Lung (tissue), 12 donors: ENCODE results near the gene CEP128. TPM values are rescaled to one million over a fixed set of nuclear protein-coding genes. Genes with fewer than 3 reads are reported as not detected.

Experiments used
- ATAC-seq: fragments of 200-7000 bp; cut with Tn5 transposase; one replicate; pipeline ENCODE4 v1.9.1; 2020; ENCODE audit warnings: moderate number of reproducible peaks; ENCODE audit not compliant: insufficient read depth, low FRiP score
- DNase-seq, 3 donors: peaks; one replicate each; pipeline ENCODE4 v3.0.0-alpha.2; 2013 to 2017
- H3K27ac ChIP-seq, 2 donors: one replicate each; pipeline ENCODE4 v1.5.1; 2013; ENCODE audit warnings: mild to moderate bottlenecking in 2 of 2, moderate library complexity in 2 of 2, control low read depth in 1 of 2, inconsistent platforms in 1 of 2, low read depth in 1 of 2, low read length in 1 of 2
- H3K27me3 ChIP-seq, 3 donors: one replicate each; pipeline ENCODE4 v1.5.1; 2013; ENCODE audit warnings: low read length in 2 of 3; ENCODE audit not compliant: control insufficient read depth in 3 of 3, insufficient read depth in 3 of 3
- H3K36me3 ChIP-seq, 4 donors: one replicate each; pipeline ENCODE4 v1.5.1; 2013; ENCODE audit warnings: low read length in 4 of 4, mild to moderate bottlenecking in 1 of 4, moderate library complexity in 1 of 4; ENCODE audit not compliant: control insufficient read depth in 4 of 4, insufficient read depth in 4 of 4
- H3K4me1 ChIP-seq, 5 donors: one replicate each; pipeline ENCODE4 v1.5.1; 2013; ENCODE audit warnings: low read length in 5 of 5, mild to moderate bottlenecking in 2 of 5, moderate library complexity in 1 of 5; ENCODE audit not compliant: control insufficient read depth in 5 of 5, insufficient read depth in 5 of 5
- H3K4me3 ChIP-seq: one replicate; pipeline ENCODE4 v1.5.1; 2013; ENCODE audit warnings: mild to moderate bottlenecking, control low read depth, moderate library complexity
- H3K9ac ChIP-seq, 2 donors: one replicate each; pipeline ENCODE4 v1.5.1; 2013; ENCODE audit warnings: low read length in 2 of 2, control low read depth in 1 of 2; ENCODE audit not compliant: insufficient read depth in 1 of 2
- H3K9me3 ChIP-seq, 4 donors: one replicate each; pipeline ENCODE4 v1.5.1; 2013; ENCODE audit warnings: low read length in 3 of 4, mild to moderate bottlenecking in 1 of 4, moderate library complexity in 1 of 4; ENCODE audit not compliant: control insufficient read depth in 4 of 4, insufficient read depth in 3 of 4
- WGBS, 2 donors: extraction: QIAGEN DNeasy Blood & Tissue Kit; methylation state at CpG; one replicate each; pipeline ENCODE4 v1.1.7; 2013; 5-methylcytosine and 5-hydroxymethylcytosine counted together
- polyA plus RNA-seq, 2 donors: library from polyadenylated mRNA; stranded (reverse); fragments of 200-250 nt; gene quantifications; one replicate each; pipeline ENCODE4 v1.2.1, GENCODE V29; 2013
- total RNA-seq, 2 donors: library from RNA; depleted of rRNA in 1 of 2; stranded (reverse); fragments of >200 nt in 1 of 2; gene quantifications; one replicate each; pipeline ENCODE4 v1.2.1, GENCODE V29; 2014 to 2021
- TF ChIP-seq, protein P1 (sequence below): IDR thresholded peaks from 2 replicates; pipeline ENCODE4 v1.5.1; 2012; ENCODE audit warnings: mild to moderate bottlenecking; ENCODE audit errors: control extremely low read depth, extremely low read depth
- donor health status: control.
- donor health status: control.
- donor health status: Bipolar disorder and iron deficiency.
- donor health status: healthy.
- donor health status: DM: yes; HTN: yes; CAD: no.

The CEP128 gene
- total and polyA plus RNA-seq, 4 donors, result 1.1 to 12.0 (median 6.2) TPM

DNA sequence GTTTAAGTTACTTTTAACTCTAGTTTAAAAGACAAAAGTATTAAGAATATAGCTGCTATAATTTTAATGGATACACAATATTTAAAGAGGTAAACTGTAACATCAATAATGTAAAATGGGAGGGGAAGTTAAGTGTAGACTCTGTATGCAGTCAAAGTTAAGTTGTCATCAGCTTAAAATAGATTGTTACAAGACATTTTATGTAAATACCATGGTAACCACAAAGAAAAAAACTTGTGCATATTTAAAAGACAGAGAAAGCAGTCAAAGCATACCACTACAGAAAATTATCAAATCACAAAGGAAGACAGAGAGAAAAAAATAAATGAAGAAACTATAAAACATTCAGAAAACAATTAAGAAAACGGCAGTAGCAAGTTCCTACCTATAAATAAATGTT, 73.3 kb downstream of the CEP128 start:
- ATAC-seq (no peak), DNase-seq (no peak)
- Histone ChIP-seq H3K4me3 (no peak overlapping the region), H3K9ac (no peak overlapping the region), H3K36me3 (no peaks in the 10 kb centered on the region), H3K4me1 (no peaks in the 10 kb centered on the region), H3K27ac (no peak overlapping the region), H3K9me3 (peaks cover 0 to 14% (median 2%) of the 10 kb centered on the region in 4 donors), H3K27me3 (no peaks in the 10 kb centered on the region)
- TF ChIP-seq, protein P1, sequence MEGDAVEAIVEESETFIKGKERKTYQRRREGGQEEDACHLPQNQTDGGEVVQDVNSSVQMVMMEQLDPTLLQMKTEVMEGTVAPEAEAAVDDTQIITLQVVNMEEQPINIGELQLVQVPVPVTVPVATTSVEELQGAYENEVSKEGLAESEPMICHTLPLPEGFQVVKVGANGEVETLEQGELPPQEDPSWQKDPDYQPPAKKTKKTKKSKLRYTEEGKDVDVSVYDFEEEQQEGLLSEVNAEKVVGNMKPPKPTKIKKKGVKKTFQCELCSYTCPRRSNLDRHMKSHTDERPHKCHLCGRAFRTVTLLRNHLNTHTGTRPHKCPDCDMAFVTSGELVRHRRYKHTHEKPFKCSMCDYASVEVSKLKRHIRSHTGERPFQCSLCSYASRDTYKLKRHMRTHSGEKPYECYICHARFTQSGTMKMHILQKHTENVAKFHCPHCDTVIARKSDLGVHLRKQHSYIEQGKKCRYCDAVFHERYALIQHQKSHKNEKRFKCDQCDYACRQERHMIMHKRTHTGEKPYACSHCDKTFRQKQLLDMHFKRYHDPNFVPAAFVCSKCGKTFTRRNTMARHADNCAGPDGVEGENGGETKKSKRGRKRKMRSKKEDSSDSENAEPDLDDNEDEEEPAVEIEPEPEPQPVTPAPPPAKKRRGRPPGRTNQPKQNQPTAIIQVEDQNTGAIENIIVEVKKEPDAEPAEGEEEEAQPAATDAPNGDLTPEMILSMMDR, result no peak
- 80 to 84% methylated on average over 1 of the region's 1 CpG for WGBS, 2 donors

DNA sequence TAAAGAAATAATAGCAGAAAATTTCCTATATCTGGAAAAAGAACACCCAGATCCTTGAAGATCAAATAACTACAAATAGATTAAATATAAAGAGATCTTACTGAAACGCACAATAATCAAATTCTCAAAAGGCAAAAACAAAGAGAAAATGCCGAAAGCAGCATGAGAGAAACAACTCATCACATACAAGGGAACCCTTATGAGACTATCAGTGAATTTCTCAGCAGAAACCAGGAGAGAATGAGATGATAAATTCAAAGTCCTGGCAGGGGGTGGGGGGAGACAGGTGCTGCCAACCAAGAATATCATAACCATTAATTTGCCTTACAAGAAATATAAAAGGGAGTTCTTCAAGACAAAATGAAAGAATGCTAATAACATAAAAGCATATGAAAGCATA, 73.7 kb downstream of the CEP128 start:
- ATAC-seq (no peak), DNase-seq (no peak)
- H3K9ac ChIP-seq, result no peak overlapping the region
- peaks cover 0 to 14% (median 2%) of the 10 kb centered on the region in 4 donors for H3K9me3 ChIP-seq
- TF ChIP-seq, protein P1, result no peak
- H3K27me3 ChIP-seq, result no peaks in the 10 kb centered on the region
- no peaks in the 10 kb centered on the region for H3K36me3 ChIP-seq
- no peak overlapping the region for H3K4me3 ChIP-seq
- WGBS, 2 donors, result 97 to 99% methylated on average over 2 of the region's 2 CpGs
- no peak overlapping the region for H3K27ac ChIP-seq
- no peaks in the 10 kb centered on the region for H3K4me1 ChIP-seq

DNA sequence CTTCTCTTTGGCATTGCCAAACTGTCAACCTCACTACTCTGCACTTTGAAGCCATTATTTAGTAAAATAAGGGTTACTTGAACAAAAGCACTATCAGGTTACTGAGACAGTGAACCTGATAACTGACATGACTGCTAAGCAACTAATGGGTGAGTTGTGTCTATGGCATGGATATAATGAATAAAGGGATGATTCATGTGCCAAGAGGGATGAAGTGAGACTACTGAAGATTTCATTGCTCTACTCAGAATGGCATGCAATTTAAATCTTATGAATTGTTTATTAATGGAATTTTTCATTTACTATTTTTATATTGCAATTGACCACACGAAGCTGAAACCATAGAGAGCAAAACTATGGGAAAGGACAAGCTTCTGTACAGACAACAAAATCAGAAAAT, 74.4 kb downstream of the CEP128 start:
- ATAC-seq (no peak), DNase-seq (no peak)
- Histone ChIP-seq H3K4me3 (no peak overlapping the region), H3K27me3 (no peaks in the 10 kb centered on the region), H3K27ac (no peak overlapping the region), H3K36me3 (no peaks in the 10 kb centered on the region), H3K4me1 (no peaks in the 10 kb centered on the region), H3K9me3 (peaks cover 0 to 14% (median 2%) of the 10 kb centered on the region in 4 donors), H3K9ac (no peak overlapping the region)
- 0 to 68% methylated on average over 1 of the region's 1 CpG for WGBS, 2 donors
- TF ChIP-seq, protein P1, result no peak

DNA sequence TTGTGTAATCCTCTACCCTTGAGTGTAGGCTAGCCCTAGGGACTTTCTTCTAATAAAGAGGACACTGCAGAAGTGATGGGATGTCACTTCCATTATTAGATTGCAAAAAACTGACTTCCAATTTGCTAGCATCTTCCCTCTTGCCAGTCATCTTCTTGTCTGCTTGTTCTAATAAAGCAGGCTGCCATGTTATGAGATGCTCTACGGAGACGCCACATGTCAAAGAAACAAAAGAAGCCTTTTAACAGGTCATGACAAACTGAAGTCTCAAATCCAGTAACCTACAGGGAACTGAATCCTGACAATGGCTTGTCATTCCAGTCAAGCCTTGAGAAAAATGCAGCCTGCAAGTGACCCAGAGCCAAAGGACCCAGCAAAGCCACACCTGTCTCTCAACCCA, 76.0 kb downstream of the CEP128 start:
- WGBS, 2 donors, result 97 to 98% methylated on average over 2 of the region's 2 CpGs

More for the DNA sequence above, 76.0 kb downstream of the CEP128 start:
- H3K36me3 ChIP-seq, result no peaks in the 10 kb centered on the region
- peaks cover 0 to 14% (median 2%) of the 10 kb centered on the region in 4 donors for H3K9me3 ChIP-seq
- TF ChIP-seq, protein P1, result no peak
- H3K27me3 ChIP-seq, result no peaks in the 10 kb centered on the region
- no peaks in the 10 kb centered on the region for H3K4me1 ChIP-seq
- DNase-seq, result no peak
- no peak for ATAC-seq
- no peak overlapping the region for H3K9ac ChIP-seq
- no peak overlapping the region for H3K27ac ChIP-seq
- no peak overlapping the region for H3K4me3 ChIP-seq
